GM13977 (cell line): Measurements from ENCODE around the gene EHD3.

Source experiments
- DNase-seq: peaks from one replicate; pipeline ENCODE4 v3.0.0; 2012; ENCODE audit warnings: low spot score
- in situ Hi-C: fragments of 300-500 bp; cut with MboI; formaldehyde crosslinking; loops from one replicate; pipeline ENCODE4 v1.12.0; 2022; ENCODE audit warnings: low sequenced_read_pairs, low pct_unique_long_range_greater_than_20kb, mixed read lengths, inconsistent platforms; ENCODE audit not compliant: unreplicated experiment
- TF ChIP-seq, protein P1 (sequence below): IDR thresholded peaks from 2 replicates; pipeline ENCODE4 v1.5.1; 2012; ENCODE audit warnings: mild to moderate bottlenecking, control low read depth; ENCODE audit not compliant: insufficient read depth; ENCODE audit errors: extremely low read depth, missing control alignments

Gene EHD3

DNA sequence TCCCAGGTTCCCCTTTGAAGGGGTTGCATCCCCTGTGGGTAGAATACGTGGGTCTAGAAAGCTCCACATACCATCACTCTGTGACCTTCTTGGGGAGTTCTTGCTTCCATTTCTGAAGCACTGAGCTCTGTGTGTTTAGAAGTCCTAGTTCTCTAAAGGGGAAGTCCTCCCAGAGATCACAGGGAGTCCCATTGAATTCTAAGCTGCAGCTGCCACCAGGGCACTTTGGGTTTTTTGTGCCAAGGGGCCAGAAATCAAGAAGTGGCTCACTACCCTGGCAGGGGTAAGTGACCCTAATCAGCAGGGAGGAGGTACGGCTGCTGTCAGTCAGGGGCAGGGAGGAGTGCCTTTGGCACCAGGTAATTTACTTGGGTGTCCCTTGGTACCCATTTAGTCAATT is 70.9 kb downstream of the EHD3 start:
- TF ChIP-seq, protein P1, sequence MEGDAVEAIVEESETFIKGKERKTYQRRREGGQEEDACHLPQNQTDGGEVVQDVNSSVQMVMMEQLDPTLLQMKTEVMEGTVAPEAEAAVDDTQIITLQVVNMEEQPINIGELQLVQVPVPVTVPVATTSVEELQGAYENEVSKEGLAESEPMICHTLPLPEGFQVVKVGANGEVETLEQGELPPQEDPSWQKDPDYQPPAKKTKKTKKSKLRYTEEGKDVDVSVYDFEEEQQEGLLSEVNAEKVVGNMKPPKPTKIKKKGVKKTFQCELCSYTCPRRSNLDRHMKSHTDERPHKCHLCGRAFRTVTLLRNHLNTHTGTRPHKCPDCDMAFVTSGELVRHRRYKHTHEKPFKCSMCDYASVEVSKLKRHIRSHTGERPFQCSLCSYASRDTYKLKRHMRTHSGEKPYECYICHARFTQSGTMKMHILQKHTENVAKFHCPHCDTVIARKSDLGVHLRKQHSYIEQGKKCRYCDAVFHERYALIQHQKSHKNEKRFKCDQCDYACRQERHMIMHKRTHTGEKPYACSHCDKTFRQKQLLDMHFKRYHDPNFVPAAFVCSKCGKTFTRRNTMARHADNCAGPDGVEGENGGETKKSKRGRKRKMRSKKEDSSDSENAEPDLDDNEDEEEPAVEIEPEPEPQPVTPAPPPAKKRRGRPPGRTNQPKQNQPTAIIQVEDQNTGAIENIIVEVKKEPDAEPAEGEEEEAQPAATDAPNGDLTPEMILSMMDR: no peak
- in situ Hi-C loops: no loop called here
- no peak for DNase-seq

DNA sequence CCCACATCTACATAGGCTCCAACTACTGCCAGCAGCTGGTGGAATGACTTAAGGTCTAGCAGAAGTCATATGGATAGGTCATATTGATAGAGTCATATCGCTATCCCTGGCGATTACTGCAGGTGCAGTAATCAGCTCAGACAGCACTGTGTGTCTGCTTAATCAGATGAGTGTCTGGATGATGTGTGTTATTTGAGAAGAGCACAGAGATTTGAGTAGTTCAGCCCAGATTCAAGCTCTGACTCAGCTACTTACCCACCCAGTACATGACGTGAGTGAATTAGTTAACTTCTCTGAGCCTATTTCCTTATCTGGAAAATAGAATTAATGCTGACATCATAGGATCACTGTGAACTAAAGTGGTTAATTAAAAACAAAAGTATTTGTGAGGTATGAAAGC is 78.9 kb downstream of the EHD3 start:
- TF ChIP-seq, protein P1: no peak
- in situ Hi-C loops: no loop called here
- no peak for DNase-seq

DNA sequence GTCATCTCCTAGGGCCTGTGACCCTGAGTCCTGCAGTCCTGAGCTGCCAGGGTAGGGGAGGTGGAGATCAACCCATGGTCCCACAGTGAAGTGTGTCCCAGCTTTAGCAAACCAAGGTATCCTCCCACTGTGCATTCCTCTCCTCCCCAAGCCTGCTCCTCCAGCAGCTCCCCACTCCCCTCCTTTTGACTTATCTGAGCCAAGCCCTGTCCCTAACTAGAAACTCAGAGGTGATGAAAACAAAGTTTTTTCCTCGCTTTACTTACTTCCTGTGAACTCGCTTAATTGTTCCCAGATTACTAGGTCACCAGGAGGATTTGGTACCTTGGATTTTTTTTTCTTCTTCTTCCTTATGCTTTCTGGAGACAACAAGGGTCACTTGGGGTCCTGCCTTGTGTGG is 80.8 kb downstream of the EHD3 start:
- no peak for DNase-seq
- in situ Hi-C loops: no loop called here
- TF ChIP-seq, protein P1: no peak

DNA sequence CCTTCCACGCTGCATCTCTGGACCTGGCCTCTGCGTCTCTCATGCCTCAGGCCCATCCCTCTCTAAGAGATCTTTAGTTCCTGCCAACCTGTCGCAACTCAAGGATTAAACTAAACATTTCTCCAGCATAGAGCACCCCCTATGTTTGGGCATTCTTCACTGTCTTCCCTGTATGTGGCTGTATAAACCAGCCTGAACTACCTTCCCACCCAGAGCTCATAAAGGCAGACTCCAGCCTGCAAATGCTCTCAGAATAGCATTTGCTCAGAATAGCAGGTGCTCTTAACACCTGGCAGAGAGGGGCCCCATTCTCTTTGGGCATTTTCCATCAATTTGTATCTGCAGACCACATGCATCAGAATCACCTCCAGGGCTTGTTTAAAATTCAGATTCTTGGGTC is 83.4 kb downstream of the EHD3 start:
- in situ Hi-C loops: no loop called here
- DNase-seq: no peak
- TF ChIP-seq, protein P1: no peak

DNA sequence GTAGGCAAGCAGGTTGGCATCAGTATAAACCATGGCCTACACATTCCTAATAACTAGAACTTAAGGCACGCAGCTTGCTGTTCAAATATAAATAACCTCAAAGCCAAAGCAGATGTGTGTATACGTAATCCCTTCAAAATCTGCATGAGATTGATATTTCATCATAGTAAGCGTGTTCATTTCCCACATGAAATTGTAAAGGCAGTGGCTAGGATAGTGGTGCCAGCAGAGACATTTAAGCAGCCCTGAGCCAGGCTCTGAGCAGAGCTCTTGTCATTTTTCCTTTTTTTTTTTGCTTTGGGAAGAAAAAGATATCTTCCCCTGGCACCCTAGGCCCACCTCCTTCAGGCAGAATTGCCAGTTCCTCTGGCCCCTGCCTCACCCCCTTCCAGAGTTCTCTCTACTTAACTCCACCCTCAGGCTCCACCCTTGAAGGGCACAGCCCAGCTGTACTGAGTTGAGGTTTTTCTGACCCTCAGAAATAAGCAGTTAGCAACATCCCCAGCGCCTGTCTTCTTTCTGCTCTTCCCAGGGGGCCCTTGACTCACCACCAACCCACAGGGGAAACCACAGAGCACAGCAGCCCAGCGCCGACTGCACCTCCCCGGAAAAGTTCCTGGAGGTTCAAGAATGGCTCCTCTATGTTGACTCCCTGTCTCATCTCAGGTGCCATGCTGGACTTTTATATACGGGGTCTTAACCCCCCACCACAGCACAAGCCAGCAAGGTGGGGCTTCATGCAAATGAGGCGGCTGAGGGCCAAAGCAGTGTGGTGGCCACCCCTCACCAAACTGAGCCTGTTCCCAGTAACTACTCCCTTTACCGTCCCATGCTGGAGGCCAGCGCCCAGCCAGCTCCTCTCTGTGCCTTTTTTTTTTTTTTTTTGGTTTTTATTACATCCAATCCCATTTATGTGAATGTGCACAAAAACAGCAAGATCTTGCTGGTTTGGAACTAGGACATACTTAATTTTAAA is 84.7 kb downstream of the EHD3 start:
- TF ChIP-seq, protein P1: no peak
- peak; percentile 30 for DNase-seq
- in situ Hi-C loops: no loop called here
